WI38 (cell line): ENCODE results near the gene CD209.

Source experiments
- H3K4me3 ChIP-seq: 2 replicates; pipeline ENCODE4 v1.5.1; 2011; ENCODE audit warnings: low read depth, mild to moderate bottlenecking, control low read depth, low read length
- CTCF ChIP-seq: IDR thresholded peaks from 2 replicates; pipeline ENCODE4 v1.5.1; 2012; ENCODE audit warnings: low read depth, mild to moderate bottlenecking, control low read depth, low read length

Gene CD209

GRCh38 chr19:7699003-7699402 lies 48.3 kb downstream of the CD209 start:
- H3K4me3 ChIP-seq, result no peak overlapping the region
- no peak for TF ChIP-seq CTCF

- no peak for TF ChIP-seq CTCF
Observed at GRCh38 chr19:7698583-7698982, 48.8 kb downstream of the CD209 start.

GRCh38 chr19:7697721-7698287 lies 49.5 kb downstream of the CD209 start:
- no peak for TF ChIP-seq CTCF
- H3K4me3 ChIP-seq, result no peak overlapping the region

More at GRCh38 chr19:7698583-7698982, 48.8 kb downstream of the CD209 start:
- H3K4me3 ChIP-seq, result no peak overlapping the region

- no peak overlapping the region for H3K4me3 ChIP-seq
- TF ChIP-seq CTCF, result no peak
Observed at GRCh38 chr19:7694499-7694898, 52.8 kb downstream of the CD209 start.

GRCh38 chr19:7692417-7693088 lies 54.8 kb downstream of the CD209 start:
- H3K4me3 ChIP-seq, result no peak overlapping the region
- TF ChIP-seq CTCF, result no peak

- no peak overlapping the region for H3K4me3 ChIP-seq
- TF ChIP-seq CTCF, result no peak
Observed at GRCh38 chr19:7691497-7691896, 55.8 kb downstream of the CD209 start.

- TF ChIP-seq CTCF, result no peak
- no peak overlapping the region for H3K4me3 ChIP-seq
Observed at GRCh38 chr19:7690779-7691258, 56.5 kb downstream of the CD209 start.
